HepG2 (cell line): ENCODE measurements around the gene CROCC.

Experiments used
- EZH2 ChIP-seq: conservative IDR thresholded peaks from 2 replicates; pipeline ENCODE4 v1.6.1; 2012; ENCODE audit warnings: mild to moderate bottlenecking, low read depth, low read length, moderate library complexity
- HDAC6 ChIP-seq: fragments of 200-600 bp; sonication (generic); IDR thresholded peaks from 2 replicates; pipeline ENCODE4 v1.7.0; 2017; ENCODE audit warnings: mild to moderate bottlenecking, antibody characterized with exemption, low read length, low read depth
- NFE2L1 ChIP-seq: sonication (generic); formaldehyde crosslinking; IDR thresholded peaks from 2 replicates; pipeline ENCODE4 v1.4.0; 2020; ENCODE audit warnings: missing genetic modification reagents, mild to moderate bottlenecking, borderline replicate concordance
- PBX2 ChIP-seq: IDR thresholded peaks from 2 replicates; pipeline ENCODE4 v1.6.1; 2016; ENCODE audit warnings: control low read depth
- ZFP36 ChIP-seq: fragments of 150-350 bp; IDR thresholded peaks from 2 replicates; pipeline ENCODE4 v1.6.1; 2018; ENCODE audit warnings: borderline replicate concordance, low read length, low read depth; ENCODE audit not compliant: partially characterized antibody
- TF ChIP-seq, protein P1 (sequence below): sonication (generic); formaldehyde crosslinking; IDR thresholded peaks from 2 replicates; pipeline ENCODE4 v1.5.0; 2020; ENCODE audit warnings: mild to moderate bottlenecking, missing genetic modification reagents, moderate library complexity
- TF ChIP-seq, protein P2 (sequence below): sonication (generic); formaldehyde crosslinking; IDR thresholded peaks from 2 replicates; pipeline ENCODE4 v1.4.0; 2020; ENCODE audit warnings: missing genetic modification reagents

DNA sequence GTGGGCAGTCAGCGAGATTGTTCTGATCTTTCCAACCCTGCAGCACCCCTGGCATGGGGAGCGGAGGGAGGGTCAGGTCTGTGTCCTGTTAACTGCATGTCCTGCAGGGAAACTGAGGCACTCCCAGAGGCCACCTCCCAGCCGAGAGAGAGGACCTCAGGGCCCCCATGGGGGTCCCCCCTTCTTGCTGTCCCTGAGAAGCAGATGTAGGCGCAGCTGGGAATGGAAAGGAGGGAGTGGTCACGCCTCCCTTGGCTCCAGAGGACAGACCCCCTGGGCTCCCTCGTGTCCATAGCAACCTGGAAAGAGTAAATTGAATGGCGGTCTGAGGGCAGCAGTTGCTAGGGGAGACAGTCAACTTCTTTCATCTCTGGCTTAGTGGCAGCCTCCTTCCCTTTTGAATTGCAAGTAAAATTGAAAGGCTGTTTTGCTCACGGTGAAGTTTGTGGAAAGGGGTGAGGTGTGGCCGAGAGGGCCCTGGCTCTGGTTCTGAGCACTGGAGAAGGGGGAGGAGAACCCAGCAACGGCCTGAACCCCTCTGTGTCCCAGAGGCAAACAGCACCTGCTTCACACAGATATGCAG lies 4.9 kb downstream of the CROCC start:
- no peak for TF ChIP-seq NFE2L1 (CRISPR knock-in tag)
- TF ChIP-seq ZFP36: no peak
- no peak for TF ChIP-seq HDAC6
- TF ChIP-seq, protein P1, sequence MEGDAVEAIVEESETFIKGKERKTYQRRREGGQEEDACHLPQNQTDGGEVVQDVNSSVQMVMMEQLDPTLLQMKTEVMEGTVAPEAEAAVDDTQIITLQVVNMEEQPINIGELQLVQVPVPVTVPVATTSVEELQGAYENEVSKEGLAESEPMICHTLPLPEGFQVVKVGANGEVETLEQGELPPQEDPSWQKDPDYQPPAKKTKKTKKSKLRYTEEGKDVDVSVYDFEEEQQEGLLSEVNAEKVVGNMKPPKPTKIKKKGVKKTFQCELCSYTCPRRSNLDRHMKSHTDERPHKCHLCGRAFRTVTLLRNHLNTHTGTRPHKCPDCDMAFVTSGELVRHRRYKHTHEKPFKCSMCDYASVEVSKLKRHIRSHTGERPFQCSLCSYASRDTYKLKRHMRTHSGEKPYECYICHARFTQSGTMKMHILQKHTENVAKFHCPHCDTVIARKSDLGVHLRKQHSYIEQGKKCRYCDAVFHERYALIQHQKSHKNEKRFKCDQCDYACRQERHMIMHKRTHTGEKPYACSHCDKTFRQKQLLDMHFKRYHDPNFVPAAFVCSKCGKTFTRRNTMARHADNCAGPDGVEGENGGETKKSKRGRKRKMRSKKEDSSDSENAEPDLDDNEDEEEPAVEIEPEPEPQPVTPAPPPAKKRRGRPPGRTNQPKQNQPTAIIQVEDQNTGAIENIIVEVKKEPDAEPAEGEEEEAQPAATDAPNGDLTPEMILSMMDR (CRISPR knock-in tag): no peak
- TF ChIP-seq, protein P2, sequence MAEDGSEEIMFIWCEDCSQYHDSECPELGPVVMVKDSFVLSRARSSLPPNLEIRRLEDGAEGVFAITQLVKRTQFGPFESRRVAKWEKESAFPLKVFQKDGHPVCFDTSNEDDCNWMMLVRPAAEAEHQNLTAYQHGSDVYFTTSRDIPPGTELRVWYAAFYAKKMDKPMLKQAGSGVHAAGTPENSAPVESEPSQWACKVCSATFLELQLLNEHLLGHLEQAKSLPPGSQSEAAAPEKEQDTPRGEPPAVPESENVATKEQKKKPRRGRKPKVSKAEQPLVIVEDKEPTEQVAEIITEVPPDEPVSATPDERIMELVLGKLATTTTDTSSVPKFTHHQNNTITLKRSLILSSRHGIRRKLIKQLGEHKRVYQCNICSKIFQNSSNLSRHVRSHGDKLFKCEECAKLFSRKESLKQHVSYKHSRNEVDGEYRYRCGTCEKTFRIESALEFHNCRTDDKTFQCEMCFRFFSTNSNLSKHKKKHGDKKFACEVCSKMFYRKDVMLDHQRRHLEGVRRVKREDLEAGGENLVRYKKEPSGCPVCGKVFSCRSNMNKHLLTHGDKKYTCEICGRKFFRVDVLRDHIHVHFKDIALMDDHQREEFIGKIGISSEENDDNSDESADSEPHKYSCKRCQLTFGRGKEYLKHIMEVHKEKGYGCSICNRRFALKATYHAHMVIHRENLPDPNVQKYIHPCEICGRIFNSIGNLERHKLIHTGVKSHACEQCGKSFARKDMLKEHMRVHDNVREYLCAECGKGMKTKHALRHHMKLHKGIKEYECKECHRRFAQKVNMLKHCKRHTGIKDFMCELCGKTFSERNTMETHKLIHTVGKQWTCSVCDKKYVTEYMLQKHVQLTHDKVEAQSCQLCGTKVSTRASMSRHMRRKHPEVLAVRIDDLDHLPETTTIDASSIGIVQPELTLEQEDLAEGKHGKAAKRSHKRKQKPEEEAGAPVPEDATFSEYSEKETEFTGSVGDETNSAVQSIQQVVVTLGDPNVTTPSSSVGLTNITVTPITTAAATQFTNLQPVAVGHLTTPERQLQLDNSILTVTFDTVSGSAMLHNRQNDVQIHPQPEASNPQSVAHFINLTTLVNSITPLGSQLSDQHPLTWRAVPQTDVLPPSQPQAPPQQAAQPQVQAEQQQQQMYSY: no peak
- no peak for TF ChIP-seq PBX2
- no peak for TF ChIP-seq EZH2
